Measurements from ENCODE around the gene GASK1A.

The GASK1A gene

GRCh38 chr3:43105596-43106292, 126.6 kb downstream of the GASK1A start, which contains the start of gene POMGNT2:
Gene POMGNT2, minus strand, starts transcription at chr3:43106079. Its CDS starts 24,648 bp downstream, at chr3:43081431.
- DNase-seq (ENCODE audit: extremely low read depth in 1 of 2, low read depth in 1 of 2): peak; percentile 66 to 82

DNA sequence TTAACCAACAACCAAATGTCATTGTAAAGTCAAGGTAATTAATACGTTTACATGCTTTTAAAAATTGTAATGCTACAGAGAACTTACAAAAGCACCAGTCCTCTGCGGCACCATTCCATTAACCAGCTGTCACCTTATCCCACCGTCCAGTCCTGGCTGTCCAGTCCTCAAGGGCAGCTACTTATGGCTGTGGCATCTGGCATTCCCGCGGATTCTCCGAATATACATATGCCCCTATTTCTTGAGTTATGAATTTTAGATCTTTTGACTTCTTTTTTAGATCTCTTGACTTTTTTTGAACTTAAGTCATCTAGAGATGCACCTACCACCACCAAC, 127.2 kb downstream of the GASK1A start:
- no peak for DNase-seq (ENCODE audit: extremely low read depth in 1 of 2, low read depth in 1 of 2)
